Left ventricle myocardium inferior (tissue), 1 donor: Measurements from ENCODE around the gene BMP7. TPM values are rescaled to one million over a fixed set of nuclear protein-coding genes. Genes with fewer than 3 reads are reported as not detected.
"Not testable (repeated sequence)": the region's sequence is repeated elsewhere in the genome, so short reads cannot be mapped to it uniquely, and the experiment has no call there.

Experiments
- DNase-seq: peaks from one replicate; pipeline ENCODE4 v3.0.0-alpha.2; 2020
- H3K27ac ChIP-seq: fragments of 200-600 bp; replicated peaks from 2 replicates; pipeline ENCODE4 v1.8.0; 2021
- H3K27me3 ChIP-seq: fragments of 200-600 bp; 2 replicates; pipeline ENCODE4 v1.8.0; 2021; ENCODE audit warnings: low read depth
- H3K36me3 ChIP-seq: fragments of 200-600 bp; 2 replicates; pipeline ENCODE4 v1.8.0; 2021
- H3K4me1 ChIP-seq: fragments of 200-600 bp; 2 replicates; pipeline ENCODE4 v1.8.0; 2021
- H3K4me3 ChIP-seq: fragments of 200-600 bp; 2 replicates; pipeline ENCODE4 v1.8.0; 2021; ENCODE audit warnings: mild to moderate bottlenecking, moderate library complexity
- H3K9me3 ChIP-seq: fragments of 200-600 bp; replicated peaks from 2 replicates; pipeline ENCODE4 v1.8.0; 2021
- CTCF ChIP-seq: fragments of 200-600 bp; IDR thresholded peaks from 2 replicates; pipeline ENCODE4 v1.8.0; 2021; ENCODE audit warnings: antibody characterized with exemption, mild to moderate bottlenecking, borderline replicate concordance
- intact Hi-C: fragments of 100-400 bp; cut with micrococcal nuclease; formaldehyde crosslinking; loops from one replicate; pipeline ENCODE4 v1.11.0; 2022
- total RNA-seq: library from RNA; stranded (reverse); fragmentation: NEBNext Ultra II Directional; extraction: Animal tissue kit (Norgen Biotek cat#: 25700); gene quantifications from one replicate; pipeline ENCODE4 v1.2.1, GENCODE V29; 2021
- donor health status: DM: no; HTN: yes; CAD: no; lungs with severe emphysema.

Gene BMP7
- total RNA-seq, 1 donor from 2014 or later, result 19.9 TPM

GRCh38 chr20:57158474-57158873 is 108.0 kb downstream of the BMP7 start:
- H3K36me3 ChIP-seq, result no peaks in the 10 kb centered on the region
- DNase-seq, result no peak
- no peaks in the 10 kb centered on the region for H3K27me3 ChIP-seq
- no peak for TF ChIP-seq CTCF
- H3K4me1 ChIP-seq, result peaks cover 31% of the 10 kb centered on the region
- no peak overlapping the region for H3K4me3 ChIP-seq
- intact Hi-C loops, result no loop called here
- peak overlapping the region; percentile 93 for H3K27ac ChIP-seq
- no peaks in the 10 kb centered on the region for H3K9me3 ChIP-seq

GRCh38 chr20:57157787-57158186 is 108.7 kb downstream of the BMP7 start:
- peaks cover 31% of the 10 kb centered on the region for H3K4me1 ChIP-seq
- H3K27me3 ChIP-seq, H3K36me3 ChIP-seq, intact Hi-C loops, H3K4me3 ChIP-seq, DNase-seq, H3K9me3 ChIP-seq: not testable (repeated sequence)
- peak overlapping the region; percentile 93 for H3K27ac ChIP-seq

- Histone ChIP-seq H3K27me3 (no peaks in the 10 kb centered on the region), H3K36me3 (no peaks in the 10 kb centered on the region), H3K4me1 (peaks cover 31% of the 10 kb centered on the region), H3K27ac (peak overlapping the region; percentile 93), H3K4me3 (no peak overlapping the region), H3K9me3 (no peaks in the 10 kb centered on the region)
- TF ChIP-seq CTCF, result no peak
- intact Hi-C loops, result no loop called here
- peak; percentile 68 for DNase-seq
These were observed 109.2 kb downstream of the BMP7 start for GRCh38 chr20:57157106-57157691.

- no peak for TF ChIP-seq CTCF
- no peak overlapping the region for H3K4me3 ChIP-seq
- no peaks in the 10 kb centered on the region for H3K27me3 ChIP-seq
- intact Hi-C loops, result no loop called here
- no peaks in the 10 kb centered on the region for H3K36me3 ChIP-seq
- peak overlapping the region; percentile 93 for H3K27ac ChIP-seq
- H3K9me3 ChIP-seq, result no peaks in the 10 kb centered on the region
- peaks cover 33% of the 10 kb centered on the region for H3K4me1 ChIP-seq
- DNase-seq, result no peak
These were observed 110.3 kb downstream of the BMP7 start for GRCh38 chr20:57156011-57156729.

GRCh38 chr20:57155415-57155814 is 111.0 kb downstream of the BMP7 start:
- Histone ChIP-seq H3K4me3 (no peak overlapping the region), H3K27me3 (no peaks in the 10 kb centered on the region), H3K27ac (peak overlapping the region; percentile 93), H3K4me1 (peaks cover 40% of the 10 kb centered on the region), H3K9me3 (no peaks in the 10 kb centered on the region), H3K36me3 (no peaks in the 10 kb centered on the region)
- no peak for DNase-seq
- TF ChIP-seq CTCF, result no peak
- intact Hi-C loops, result no loop called here

- Histone ChIP-seq H3K27me3 (no peaks in the 10 kb centered on the region), H3K27ac (no peak overlapping the region), H3K4me3 (no peak overlapping the region), H3K9me3 (no peaks in the 10 kb centered on the region), H3K4me1 (peaks cover 49% of the 10 kb centered on the region), H3K36me3 (no peaks in the 10 kb centered on the region)
- intact Hi-C loops, result no loop called here
- TF ChIP-seq CTCF, result no peak
- no peak for DNase-seq
These were observed 113.1 kb downstream of the BMP7 start for GRCh38 chr20:57153238-57153905.
